HG03103 (cell line): Measurements from ENCODE around the gene TMEM212.

ENCODE experiments used
- ATAC-seq: cut with Tn5 transposase; IDR thresholded peaks from one replicate; pipeline ENCODE4 v1.9.1; 2021; ENCODE audit warnings: low read depth; ENCODE audit not compliant: unreplicated experiment

TMEM212 gene

DNA sequence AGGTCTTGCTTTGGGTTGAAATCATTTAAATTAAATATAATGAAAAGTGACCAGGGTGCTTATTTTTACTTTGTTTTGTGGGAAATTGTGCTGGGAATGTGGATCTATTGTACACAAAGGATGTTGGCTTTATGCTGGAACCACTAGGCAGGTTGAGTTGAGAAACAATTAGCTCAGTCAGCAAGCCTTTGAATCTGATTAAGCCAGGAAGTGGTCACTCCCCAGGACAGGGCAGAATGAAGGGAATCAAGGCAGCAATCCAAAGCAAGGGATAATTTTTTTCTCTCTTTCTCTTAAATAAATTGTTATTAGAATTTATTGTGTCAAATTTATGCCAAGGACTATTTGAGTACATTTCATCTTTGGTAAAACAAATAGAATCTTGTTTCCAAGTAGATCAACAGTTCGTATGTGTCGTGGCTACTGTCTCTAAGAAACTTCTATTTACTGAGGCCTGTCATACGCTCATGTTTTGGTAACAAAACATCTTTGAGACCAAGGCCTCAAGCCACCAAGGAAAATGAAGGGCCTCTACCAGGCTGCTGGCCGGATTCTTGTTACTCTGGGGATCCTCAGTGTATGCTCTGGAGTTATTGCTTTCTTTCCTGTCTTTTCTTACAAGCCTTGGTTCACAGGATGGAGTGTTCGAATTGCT is at the start of gene TMEM212:
Gene TMEM212, plus strand, starts transcription at position 486 of the 655 bp plus-strand sequence. Its CDS starts 35 bp downstream, at position 521.
- no peak for ATAC-seq

DNA sequence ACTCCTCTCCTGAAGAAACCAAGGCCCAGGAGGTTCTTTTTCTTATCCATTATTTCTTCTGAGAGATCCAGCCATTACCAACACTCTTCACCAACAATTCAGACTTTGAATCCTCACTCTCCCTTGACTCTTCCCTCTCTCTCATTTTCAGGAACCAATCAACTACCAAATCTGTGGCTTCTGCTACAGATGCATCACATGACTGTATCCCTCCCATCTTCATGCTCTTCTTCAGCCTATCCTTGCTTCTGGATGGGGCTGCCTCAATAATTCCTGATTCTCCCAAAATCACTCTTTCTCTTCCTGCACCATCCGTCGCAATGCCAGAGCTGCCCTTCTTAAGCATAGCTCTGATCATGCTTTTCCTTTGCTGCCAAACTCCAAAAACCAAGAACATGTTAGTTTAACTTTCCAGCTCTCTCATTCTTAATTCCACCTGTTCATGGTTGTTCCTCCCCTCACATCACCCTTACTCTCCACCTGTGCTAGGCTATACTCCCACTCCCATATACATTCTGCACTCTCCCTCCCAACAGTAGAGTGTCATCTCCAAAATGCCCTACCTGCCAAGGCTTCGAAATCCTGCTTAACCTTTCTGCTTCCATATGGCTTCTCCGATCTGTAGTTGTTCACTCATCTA is 46.4 kb upstream of the TMEM212 start:
- ATAC-seq = no peak

DNA sequence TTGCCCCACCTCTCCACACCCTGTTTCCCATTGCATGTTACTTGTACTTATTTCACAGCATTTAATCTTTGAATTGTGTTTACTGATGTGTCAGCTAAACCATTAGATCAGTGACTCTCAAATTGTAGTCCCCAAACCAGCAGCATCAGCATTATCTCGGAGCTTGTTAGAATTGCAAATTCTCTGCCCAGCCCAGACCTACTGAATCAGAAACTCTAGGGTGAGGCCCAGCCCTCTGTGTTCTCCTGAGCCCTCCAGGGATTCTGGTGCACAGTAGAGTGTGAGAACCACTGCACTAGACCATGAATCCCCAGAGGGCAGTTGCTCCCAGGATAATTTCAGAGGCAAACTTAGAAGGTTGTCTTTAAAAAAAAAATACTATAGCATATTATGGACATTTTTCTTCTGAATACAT is 45.9 kb upstream of the TMEM212 start:
- ATAC-seq = peak; percentile 77

DNA sequence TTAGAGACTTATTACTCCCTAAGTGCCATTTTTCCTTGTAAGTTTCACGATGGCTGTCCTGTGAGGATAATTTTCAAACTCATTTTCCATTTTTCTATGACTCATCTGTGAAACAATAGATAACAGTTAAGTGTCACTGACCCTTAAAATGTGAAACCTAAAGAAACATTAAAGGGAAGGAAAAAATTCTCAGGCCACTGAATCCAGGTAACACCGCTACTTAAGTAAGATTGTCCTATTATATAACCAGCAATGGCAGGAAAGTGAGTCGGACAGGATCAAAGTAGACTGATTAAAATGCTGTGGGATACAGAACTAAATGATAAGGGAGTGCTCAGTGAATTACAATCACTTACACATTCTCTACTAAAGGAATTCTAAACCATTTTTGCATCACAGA is 45.3 kb upstream of the TMEM212 start:
- no peak for ATAC-seq

DNA sequence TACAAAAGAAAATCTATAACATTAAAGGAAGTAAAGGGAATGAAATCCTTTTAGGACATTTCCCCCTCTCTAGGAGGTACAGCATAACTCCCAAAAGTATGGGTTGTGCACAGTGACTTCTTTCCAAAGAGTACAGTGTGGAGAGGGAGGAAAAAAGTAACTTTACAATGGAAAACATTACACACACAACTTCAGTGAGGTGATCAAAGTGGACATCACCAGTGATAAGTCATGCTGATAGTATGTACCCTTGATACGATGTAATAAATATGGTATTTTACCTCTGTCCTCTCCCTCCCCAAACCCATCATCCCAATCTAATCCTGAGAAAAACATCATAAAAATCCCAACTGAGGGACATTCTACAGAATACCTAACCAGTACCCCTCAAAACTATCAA is 43.6 kb upstream of the TMEM212 start:
- no peak for ATAC-seq

DNA sequence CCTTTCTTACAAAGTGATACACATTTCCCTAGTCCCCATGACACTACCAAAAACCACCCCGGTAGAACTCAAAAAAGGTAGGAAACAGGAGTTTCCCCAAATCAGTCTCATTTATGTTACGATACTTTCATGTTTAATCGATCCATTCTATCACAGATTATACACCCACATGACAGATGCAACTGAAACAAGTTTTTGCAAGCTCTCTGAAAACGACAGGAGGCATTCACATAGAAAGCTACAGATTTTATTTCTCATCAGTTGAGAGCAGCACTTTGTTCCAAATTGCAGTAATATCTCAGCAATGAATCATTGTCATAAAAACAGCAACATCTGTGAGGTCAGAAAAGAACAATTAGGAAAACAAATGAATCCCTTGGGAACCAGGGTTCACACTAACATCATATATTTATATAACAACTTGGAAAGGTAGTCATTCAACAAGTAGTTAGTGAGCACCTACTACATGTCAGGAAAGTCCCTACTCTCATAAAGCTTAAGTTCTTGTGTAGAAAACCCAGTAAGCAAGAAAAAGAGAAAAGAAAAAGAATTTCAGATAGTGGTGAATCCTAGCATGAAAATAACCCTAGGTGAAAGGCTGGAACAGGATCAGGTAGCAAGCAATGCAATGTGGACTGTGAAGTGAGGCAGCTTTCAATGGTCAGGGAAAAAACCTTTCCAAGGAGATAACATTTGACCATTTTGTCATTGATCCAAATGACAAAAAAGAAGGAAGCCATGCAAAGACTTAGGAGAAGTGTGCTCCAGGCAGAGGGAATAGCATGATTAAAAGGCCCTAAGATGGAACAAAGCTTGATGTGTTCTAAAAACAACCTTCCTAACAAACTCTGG is 41.2 kb upstream of the TMEM212 start:
- no peak for ATAC-seq

DNA sequence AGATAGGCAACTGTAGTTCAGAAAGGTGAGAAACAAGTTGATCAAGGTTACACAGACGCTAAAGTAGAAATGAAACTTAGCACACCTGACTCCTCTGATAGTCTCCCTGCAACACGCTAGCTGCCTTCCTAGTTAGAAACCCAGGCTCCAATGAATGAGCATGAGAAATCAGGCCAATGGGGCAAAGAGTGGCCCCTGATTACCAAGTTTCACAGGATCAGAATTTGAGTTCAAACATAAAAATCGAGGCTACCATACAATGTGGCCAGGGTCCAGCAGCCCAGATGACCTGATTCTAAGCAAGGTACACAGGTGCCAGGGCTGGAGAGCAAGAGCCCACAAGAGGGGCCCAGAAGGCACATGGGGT is 40.6 kb upstream of the TMEM212 start:
- ATAC-seq = no peak

DNA sequence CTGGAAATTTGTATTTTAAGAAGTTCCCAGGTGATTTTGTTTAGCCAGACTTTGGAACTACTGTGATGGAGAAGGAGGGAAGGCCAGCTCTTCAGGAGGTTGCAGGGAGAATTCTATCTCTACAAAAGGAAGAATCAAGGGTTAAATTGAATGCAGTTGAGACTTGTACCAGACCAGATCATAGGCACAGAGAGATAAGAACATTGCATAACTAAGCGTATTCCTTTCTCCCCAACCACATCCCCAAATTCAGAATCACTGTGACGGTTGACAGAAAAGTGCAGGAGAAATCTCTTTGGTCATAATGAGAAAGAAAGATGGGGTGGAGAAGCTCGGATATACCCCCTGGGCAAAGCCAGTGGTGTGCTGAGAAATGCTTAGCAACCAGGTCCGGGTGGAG is 40.1 kb upstream of the TMEM212 start:
- ATAC-seq = no peak

DNA sequence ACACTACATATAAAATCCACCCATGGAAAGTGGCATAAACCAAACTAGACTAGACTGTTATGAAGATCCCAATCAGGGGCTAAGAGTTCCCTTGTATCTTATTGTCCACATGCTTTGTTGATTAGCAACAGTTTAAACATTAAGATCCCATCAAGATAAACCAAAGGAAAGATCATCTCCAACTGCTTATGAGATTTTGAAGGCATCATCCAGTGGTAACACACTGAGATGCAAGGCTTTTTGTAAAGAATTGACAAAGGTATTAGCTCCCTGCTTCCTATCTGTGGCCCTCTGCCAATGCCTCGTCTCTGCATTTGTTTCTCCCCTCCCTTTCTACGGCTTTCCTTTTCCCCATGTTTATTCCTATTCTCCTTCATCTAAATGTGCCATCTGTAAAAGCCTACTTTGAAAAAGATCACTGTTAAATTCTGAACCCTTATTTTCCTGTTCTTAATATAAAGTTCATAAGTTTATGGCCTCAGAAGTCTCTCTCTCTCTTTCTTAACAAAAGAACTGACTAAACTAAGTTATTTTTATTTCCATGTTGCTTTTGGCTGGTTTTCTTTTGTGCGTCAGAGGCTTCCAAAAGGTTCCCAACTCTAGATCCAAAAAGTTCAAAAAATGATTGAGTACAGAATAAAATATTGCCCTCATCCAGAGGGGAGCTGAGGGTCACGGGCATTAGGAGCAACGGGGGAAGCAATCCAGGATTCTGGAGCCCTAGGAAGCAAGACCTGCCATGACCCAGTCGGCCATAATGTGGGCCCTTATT is 38.3 kb upstream of the TMEM212 start:
- ATAC-seq = no peak

DNA sequence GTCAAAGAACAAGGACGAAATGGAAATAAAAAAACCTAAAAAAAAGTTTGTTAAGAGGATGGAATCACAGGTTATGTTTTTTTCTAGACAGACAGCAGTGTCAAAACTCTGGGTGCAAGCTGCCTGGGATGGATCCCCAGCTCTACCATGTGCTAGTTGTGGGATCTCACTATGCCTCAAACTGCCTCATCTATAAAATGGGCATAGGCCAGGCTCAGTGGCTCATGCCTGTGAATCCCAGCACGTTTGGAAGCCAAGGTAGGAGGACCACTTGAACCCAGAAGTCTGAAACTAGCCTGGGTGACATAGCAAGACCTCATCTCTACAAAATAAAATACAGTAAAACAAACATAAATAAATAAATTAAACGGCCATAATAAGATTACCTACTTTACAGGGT is 37.5 kb upstream of the TMEM212 start:
- ATAC-seq = no peak

DNA sequence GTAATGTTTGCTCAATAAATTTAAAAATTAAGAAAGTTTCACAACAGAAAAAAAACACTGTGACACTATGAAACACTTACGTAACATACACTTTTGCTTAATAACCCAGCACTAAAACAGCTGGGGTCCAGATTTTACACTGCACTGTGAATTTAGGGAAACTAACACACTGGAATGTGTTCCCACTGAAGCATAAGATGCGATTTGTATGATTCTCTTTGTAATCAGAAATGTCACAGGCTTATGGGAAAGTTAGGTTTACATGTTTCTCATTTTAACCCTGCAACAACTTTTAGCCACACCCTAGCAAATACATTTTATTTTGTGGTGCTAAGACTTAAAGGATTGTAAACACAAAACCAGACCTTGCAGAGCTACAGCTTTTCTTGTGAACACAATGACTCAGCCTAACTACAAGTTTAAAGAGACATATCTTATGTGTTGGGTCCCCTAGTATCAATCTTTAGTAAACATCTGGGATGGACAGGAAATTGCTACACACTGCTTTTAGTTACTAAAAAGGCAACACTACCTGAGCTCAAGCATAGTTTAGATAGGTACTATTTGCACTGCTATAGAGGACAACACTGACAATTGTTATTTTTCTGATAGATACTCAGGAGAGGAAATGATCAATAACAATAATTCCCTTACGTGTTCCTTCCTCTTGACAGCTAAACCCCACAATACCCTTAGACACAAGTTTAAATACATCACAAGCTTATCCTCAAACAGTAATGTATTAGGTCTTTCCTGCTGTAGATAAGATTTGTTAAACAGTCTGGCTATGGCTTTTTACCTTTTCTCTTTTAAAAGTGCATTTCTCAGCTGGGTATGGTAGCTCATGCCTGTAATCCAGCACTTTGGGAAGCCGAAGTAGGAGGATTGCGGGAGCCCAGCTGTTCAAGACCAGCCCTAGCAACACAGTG is 36.7 kb upstream of the TMEM212 start:
- no peak for ATAC-seq

DNA sequence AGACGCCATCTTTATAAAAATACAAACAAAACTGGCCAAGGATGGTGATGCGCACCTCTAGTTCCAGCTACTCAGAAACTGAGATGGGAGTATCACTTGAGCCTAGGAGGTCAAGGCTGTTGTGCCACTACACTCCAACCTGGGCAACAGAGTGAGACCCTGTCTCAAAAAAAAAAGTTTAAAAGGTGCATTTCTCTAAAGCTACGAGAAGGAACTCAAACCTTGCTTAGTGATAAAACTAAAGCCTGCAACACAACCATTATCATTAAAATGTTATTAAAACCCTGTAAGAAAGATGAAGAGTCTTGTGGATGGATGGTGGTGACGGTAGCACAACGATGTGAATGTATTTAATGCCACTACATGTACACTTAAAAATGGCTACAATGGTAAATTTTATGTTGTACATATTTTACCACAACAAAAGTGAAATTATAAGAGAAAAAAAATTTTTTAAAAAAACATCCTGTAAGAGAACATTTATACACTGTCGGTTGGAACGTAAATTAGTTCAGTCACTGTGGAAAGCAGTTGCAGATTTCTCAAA is 35.9 kb upstream of the TMEM212 start:
- no peak for ATAC-seq

DNA sequence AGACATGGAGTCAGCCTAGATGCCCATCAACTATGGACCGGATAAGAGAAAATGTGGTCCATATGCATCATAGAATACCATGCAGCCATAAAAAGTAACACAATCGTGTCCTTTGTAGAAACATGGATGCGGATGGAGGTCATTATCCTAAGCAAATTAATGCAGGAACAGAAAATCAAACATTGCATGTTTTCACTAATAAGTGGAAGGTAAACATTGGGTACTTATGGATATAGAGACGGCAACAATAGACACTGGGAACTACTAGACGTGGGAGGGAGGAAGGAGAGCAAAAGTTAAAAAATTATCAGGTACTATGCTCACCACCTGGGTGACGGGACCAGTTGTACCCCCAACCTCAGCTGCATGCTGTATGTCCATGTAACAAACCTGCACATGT is 35.3 kb upstream of the TMEM212 start:
- no peak for ATAC-seq

DNA sequence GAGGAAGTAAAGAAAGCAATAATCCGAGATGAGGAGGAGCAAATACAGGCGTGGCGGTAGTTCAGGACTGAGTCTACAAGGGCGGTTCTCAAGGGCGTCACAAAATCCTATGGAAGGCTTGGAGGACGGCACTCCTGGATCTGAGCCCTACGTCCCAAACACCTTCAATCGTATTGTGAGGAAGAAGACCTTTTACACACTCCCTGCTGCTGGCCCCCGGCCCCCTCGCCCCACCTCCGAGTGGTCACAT is 33.6 kb upstream of the TMEM212 start:
- ATAC-seq = peak; percentile 27

DNA sequence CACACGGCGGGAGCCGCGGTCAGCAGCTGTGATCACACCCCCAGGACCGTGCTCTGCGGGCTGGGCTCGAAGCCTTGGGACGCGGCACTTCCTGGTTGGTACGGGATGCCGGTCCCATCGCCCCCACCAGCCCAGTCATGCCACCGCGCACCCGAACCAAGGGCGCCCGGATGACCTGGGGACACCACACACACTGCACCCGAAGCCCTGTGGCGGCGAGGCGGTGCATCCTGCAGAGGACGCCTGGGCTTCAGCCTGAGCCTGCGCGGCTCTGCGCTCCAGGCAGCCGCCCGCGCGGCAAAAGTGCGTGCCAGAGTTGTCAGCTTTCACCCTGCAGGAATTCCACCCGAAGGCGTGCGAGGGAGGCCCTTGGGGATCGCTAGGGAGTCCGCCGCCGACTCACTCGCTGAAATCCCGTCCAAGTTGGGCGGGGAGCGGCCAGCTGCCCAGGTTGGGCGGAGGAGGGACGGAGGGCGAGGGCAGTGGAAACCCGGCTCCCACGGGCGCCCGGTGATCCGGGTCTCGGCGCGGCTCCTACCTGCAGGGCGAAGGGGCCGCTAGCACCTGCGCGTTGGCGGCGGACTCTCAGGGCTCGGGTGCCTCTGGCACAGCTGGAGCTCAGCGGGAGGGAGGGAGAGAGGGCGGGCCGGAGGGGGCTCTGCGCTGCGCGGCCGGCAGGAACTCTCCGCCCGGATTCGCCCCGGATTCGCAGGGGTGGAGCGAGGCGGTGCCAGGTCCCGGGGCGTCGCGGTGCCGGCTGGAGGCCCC is 33.1 kb upstream of the TMEM212 start, which contains the start of gene PLD1:
Gene PLD1, minus strand, starts transcription at position 623 of the 768 bp plus-strand sequence. CDS start 72,432 bp downstream, outside the sequence.
- ATAC-seq = peak; percentile 46

DNA sequence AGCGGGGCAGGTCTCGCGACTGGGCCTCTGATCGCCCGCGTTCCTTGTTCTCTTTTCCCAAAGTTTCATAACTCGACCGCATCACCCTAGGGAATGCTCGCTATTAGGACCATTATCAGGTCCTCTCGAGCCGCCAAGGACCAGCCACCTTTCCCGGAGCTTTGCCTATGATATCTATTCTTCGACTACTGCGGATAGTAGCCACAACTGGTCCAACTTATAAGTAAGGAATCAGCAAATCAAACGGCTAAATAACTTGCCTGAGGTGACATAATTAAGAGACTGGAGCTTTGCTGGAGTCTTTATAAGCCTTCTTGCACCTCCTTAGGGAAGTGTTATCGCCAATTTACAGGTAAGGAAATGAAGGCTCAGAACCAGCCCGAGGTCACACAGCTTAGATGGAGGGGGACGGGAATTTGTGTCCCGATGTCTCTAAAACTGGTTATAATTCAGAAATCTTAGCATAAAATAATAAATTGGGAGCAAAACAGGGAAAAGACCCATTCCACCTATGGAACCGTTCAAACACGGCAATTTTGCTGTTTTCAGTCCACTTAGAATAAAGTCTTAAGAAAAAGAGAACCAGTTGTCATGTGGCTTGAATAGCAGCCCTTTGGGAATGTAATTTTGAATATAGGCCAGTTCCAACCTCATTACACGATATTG is 32.4 kb upstream of the TMEM212 start:
- ATAC-seq = no peak

DNA sequence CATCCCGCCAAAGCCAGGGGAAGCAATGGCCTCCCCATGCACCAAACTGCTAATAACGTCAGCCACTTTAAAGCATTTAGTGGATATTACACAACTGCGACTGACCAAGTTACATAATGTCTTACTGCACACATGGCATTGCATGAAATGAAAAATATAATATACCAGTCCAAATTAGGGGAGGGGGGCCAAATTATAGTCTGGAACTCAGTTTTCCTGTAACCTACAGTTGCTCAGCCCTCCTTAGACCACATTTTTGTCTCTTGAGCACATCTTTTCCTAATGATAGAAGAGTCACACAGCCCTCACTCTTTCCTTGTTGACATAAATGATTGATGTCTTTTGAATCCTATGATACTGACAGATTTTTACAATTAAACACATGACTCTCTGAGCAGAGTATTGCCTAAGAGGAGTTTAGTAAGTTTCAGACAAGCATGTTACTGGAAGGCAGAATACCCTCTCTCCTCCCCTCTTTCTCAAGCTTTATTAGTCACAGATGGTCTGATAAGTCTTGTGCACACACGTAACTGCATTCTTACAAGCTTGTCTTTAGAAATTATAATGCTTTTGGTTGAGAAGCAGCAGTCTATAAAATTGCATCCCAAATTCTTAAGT is 31.7 kb upstream of the TMEM212 start:
- no peak for ATAC-seq

DNA sequence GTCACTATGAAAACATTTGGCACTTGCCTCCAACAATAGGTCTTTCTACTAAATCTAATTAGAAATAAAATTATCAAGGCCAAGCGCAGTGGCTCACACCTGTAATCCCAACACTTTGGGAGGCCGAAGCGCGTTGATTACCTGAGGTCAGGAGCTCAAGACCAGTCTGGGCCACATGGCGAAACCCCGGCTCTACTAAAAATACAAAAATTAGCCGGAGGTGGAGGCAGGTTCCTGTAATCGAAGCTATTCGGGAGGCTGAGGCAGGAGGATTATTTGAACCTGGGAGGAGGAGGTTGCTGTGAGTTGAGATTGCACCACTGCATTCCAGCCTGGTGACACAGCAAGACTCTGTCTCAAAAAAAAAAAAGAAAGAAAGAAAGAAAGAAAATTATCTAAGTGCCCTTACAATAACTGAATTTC is 31.2 kb upstream of the TMEM212 start:
- no peak for ATAC-seq
